Cardiac septum (tissue), 1 donor: ENCODE measurements around the gene CLK2. TPM values are rescaled to one million over a fixed set of nuclear protein-coding genes. Genes with fewer than 3 reads are reported as not detected.

Source experiments
- DNase-seq: peaks from one replicate; pipeline ENCODE4 v3.0.0-alpha.2; 2020; ENCODE audit warnings: low spot score
- intact Hi-C: fragments of 100-400 bp; cut with DNase I; formaldehyde crosslinking; loops from one replicate; pipeline ENCODE4 v1.14.0; 2022
- total RNA-seq: library from RNA; stranded (reverse); fragmentation: NEBNext Ultra II Directional; extraction: Animal tissue kit (Norgen Biotek cat#: 25700); gene quantifications from one replicate; pipeline ENCODE4 v1.2.1, GENCODE V29; 2021
- donor health status: DM: no; HTN: no; CAD: no.

The CLK2 gene
- total RNA-seq, 1 donor from 2014 or later, result 24.7 TPM

GRCh38 chr1:155277070-155277901 lies 4.0 kb upstream of the CLK2 start, which contains the start of gene HCN3:
TSS of gene HCN3 (plus strand) at chr1:155277463. CDS start at chr1:155277591, 128 bp downstream.
- DNase-seq, result peak; percentile 99
- intact Hi-C loops, result loop anchor here (1.0 to 2.0 kb wide), 2 partner anchors 32 to 47 kb away; partner anchors contain the start of gene FDPS

GRCh38 chr1:155272466-155273342 lies 600 bp downstream of the CLK2 start:
- intact Hi-C loops, result no loop called here
- no peak for DNase-seq

GRCh38 chr1:155269381-155269780 lies 3.9 kb downstream of the CLK2 start:
- no peak for DNase-seq
- intact Hi-C loops, result no loop called here

GRCh38 chr1:155268630-155269029 lies 4.7 kb downstream of the CLK2 start:
- intact Hi-C loops, result no loop called here
- no peak for DNase-seq

GRCh38 chr1:155267373-155267772 lies 5.9 kb downstream of the CLK2 start:
- DNase-seq, result no peak
- intact Hi-C loops, result no loop called here

GRCh38 chr1:155266553-155266952 lies 6.8 kb downstream of the CLK2 start:
- intact Hi-C loops, result no loop called here
- no peak for DNase-seq

- intact Hi-C loops, result no loop called here
- no peak for DNase-seq
Observed at GRCh38 chr1:155263067-155263466, 10.2 kb downstream of the CLK2 start.

GRCh38 chr1:155261852-155262673 lies 11.2 kb downstream of the CLK2 start, which contains the start of gene SCAMP3:
TSS of gene SCAMP3 (minus strand) at chr1:155262360. CDS start at chr1:155262151, 209 bp downstream.
- intact Hi-C loops, result no loop called here
- peak; percentile 96 for DNase-seq

GRCh38 chr1:155261493-155261851 lies 11.8 kb downstream of the CLK2 start:
- no peak for DNase-seq
- intact Hi-C loops, result no loop called here

GRCh38 chr1:155260276-155260675 lies 13.0 kb downstream of the CLK2 start:
- intact Hi-C loops, result no loop called here
- no peak for DNase-seq

- no peak for DNase-seq
- intact Hi-C loops, result no loop called here
Observed at GRCh38 chr1:155256058-155256852, 17.0 kb downstream of the CLK2 start.

GRCh38 chr1:155255243-155256007 lies 17.9 kb downstream of the CLK2 start, which contains the start of gene ENTREP3:
TSS of gene ENTREP3 (minus strand) at chr1:155255483. CDS start at chr1:155254877, 606 bp downstream.
- intact Hi-C loops, result loop anchor here (2.0 kb wide), 1 partner anchor 53 kb away; the partner anchor contains the start of gene FDPS

GRCh38 chr1:155254714-155255242 lies 18.5 kb downstream of the CLK2 start:
- intact Hi-C loops, result loop anchor here (2.0 kb wide), 1 partner anchor 54 kb away; the partner anchor contains the start of gene FDPS

More at GRCh38 chr1:155255243-155256007, 17.9 kb downstream of the CLK2 start, which contains the start of gene ENTREP3:
- peak; percentile 95 for DNase-seq

GRCh38 chr1:155254228-155254713 lies 19.0 kb downstream of the CLK2 start:
- intact Hi-C loops, result loop anchor here (2.0 kb wide), 1 partner anchor 55 kb away; the partner anchor contains the start of gene FDPS
- no peak for DNase-seq

More at GRCh38 chr1:155254714-155255242, 18.5 kb downstream of the CLK2 start:
- DNase-seq, result no peak

- DNase-seq, result no peak
- intact Hi-C loops, result loop anchor here (2.0 kb wide), 1 partner anchor 55 kb away; the partner anchor contains the start of gene FDPS
Observed at GRCh38 chr1:155253797-155254196, 19.5 kb downstream of the CLK2 start.

- intact Hi-C loops, result no loop called here
- no peak for DNase-seq
Observed at GRCh38 chr1:155253208-155253607, 20.1 kb downstream of the CLK2 start.

GRCh38 chr1:155251566-155251965 lies 21.7 kb downstream of the CLK2 start:
- intact Hi-C loops, result loop anchor here (2.0 kb wide), 2 partner anchors 71 to 341 kb away; no protein-coding TSS in a partner anchor
- no peak for DNase-seq
